Neural cell (in vitro differentiated cells): ENCODE data around the gene SAP130. TPM values are rescaled to one million over a fixed set of nuclear protein-coding genes. Genes with fewer than 3 reads are reported as not detected.

Experiments used
- H2AFZ ChIP-seq: fragments of 200-600, 300-800 bp; sonication (generic), shearing (Covaris generic); 2 replicates; pipeline ENCODE4 v1.6.0; 2014; ENCODE audit warnings: low read depth, mild to moderate bottlenecking, antibody characterized with exemption, low read length, moderate library complexity
- H3F3A ChIP-seq: fragments of 200-600 bp; shearing (Covaris generic); 2 replicates; pipeline ENCODE4 v1.6.1; 2016; ENCODE audit warnings: mild to moderate bottlenecking, moderate library complexity, mixed read lengths, antibody characterized with exemption, low read length; ENCODE audit not compliant: insufficient read depth, poor library complexity, severe bottlenecking
- H3K27ac ChIP-seq: fragments of 200-600, 300-800 bp; sonication (generic), shearing (Covaris generic); 2 replicates; pipeline ENCODE4 v1.5.1; 2014; ENCODE audit warnings: mild to moderate bottlenecking, low read length, moderate library complexity
- H3K27me3 ChIP-seq: fragments of 300-800, 200-600 bp; sonication (generic), shearing (Covaris generic); 2 replicates; pipeline ENCODE4 v1.6.0; 2014; ENCODE audit warnings: mild to moderate bottlenecking, low read depth, low read length, moderate library complexity; ENCODE audit not compliant: insufficient read depth
- H3K36me3 ChIP-seq: fragments of 300-800, 200-600 bp; sonication (generic), shearing (Covaris generic); 2 replicates; pipeline ENCODE4 v1.5.1; 2014; ENCODE audit warnings: mild to moderate bottlenecking, antibody characterized with exemption, low read length, moderate library complexity; ENCODE audit not compliant: insufficient read depth
- H3K4me2 ChIP-seq: fragments of 300-800, 200-600 bp; sonication (generic), shearing (Covaris generic); 2 replicates; pipeline ENCODE4 v1.6.0; 2014; ENCODE audit warnings: mild to moderate bottlenecking, low read length
- H3K4me3 ChIP-seq: fragments of 300-800, 200-600 bp; sonication (generic), shearing (Covaris generic); 2 replicates; pipeline ENCODE4 v1.5.1; 2014; ENCODE audit warnings: mild to moderate bottlenecking, low read length, moderate library complexity
- H3K79me2 ChIP-seq: fragments of 200-600 bp; shearing (Covaris generic); replicated peaks from 2 replicates; pipeline ENCODE4 v1.6.0; 2014; ENCODE audit warnings: mild to moderate bottlenecking, low read length, moderate library complexity; ENCODE audit not compliant: insufficient read depth
- H3K9ac ChIP-seq: fragments of 300-800, 200-600 bp; sonication (generic), shearing (Covaris generic); 2 replicates; pipeline ENCODE4 v1.6.1; 2016; ENCODE audit warnings: mild to moderate bottlenecking, low read length, mixed read lengths
- H3K9me2 ChIP-seq: fragments of 200-600 bp; shearing (Covaris generic); 2 replicates; pipeline ENCODE4 v1.6.1; 2016; ENCODE audit warnings: mild to moderate bottlenecking, low read length, mixed read lengths; ENCODE audit not compliant: insufficient read depth
- H3K9me3 ChIP-seq: fragments of 200-600, 300-800 bp; sonication (generic), shearing (Covaris generic); 2 replicates; pipeline ENCODE4 v1.6.1; 2016; ENCODE audit warnings: mild to moderate bottlenecking, mixed run types, low read length, moderate library complexity, mixed read lengths
- H4K20me1 ChIP-seq: fragments of 200-600 bp; shearing (Covaris generic); 2 replicates; pipeline ENCODE4 v1.6.1; 2016; ENCODE audit warnings: mild to moderate bottlenecking, mixed run types; ENCODE audit not compliant: insufficient read depth
- CTCF ChIP-seq: fragments of 450-650 bp; IDR thresholded peaks from 2 replicates; pipeline ENCODE4 v1.5.1; 2014; ENCODE audit warnings: antibody characterized with exemption, mild to moderate bottlenecking, moderate library complexity; ENCODE audit not compliant: poor library complexity, severe bottlenecking
- EP300 ChIP-seq: fragments of 450-650 bp; conservative IDR thresholded peaks from 2 replicates; pipeline ENCODE4 v1.6.1; 2014; ENCODE audit warnings: antibody characterized with exemption, mild to moderate bottlenecking, moderate library complexity; ENCODE audit not compliant: poor library complexity, severe bottlenecking
- EZH2 ChIP-seq: fragments of 200-600, 300-800 bp; shearing (Covaris generic), sonication (generic); IDR thresholded peaks from 2 replicates; pipeline ENCODE4 v1.6.1; 2014; ENCODE audit warnings: antibody characterized with exemption, low read length, borderline replicate concordance, mild to moderate bottlenecking; ENCODE audit not compliant: insufficient read depth, poor library complexity, severe bottlenecking
- POLR2AphosphoS5 ChIP-seq: IDR thresholded peaks from 2 replicates; pipeline ENCODE4 v1.6.1; 2012
- REST ChIP-seq: IDR thresholded peaks from 2 replicates; pipeline ENCODE4 v1.6.1; 2012; ENCODE audit warnings: borderline replicate concordance
- SMC3 ChIP-seq: fragments of 450-650 bp; conservative IDR thresholded peaks from 2 replicates; pipeline ENCODE4 v1.6.1; 2014; ENCODE audit warnings: antibody characterized with exemption, mild to moderate bottlenecking, moderate library complexity; ENCODE audit not compliant: poor library complexity
- TAF1 ChIP-seq: IDR thresholded peaks from 2 replicates; pipeline ENCODE4 v1.6.1; 2012; ENCODE audit warnings: low read depth
- polyA plus RNA-seq: library from polyadenylated mRNA; depleted of rRNA; stranded (reverse); fragments of >200 nt; gene quantifications from 2 replicates; pipeline ENCODE4 v1.2.3, GENCODE V29; 2014

The SAP130 gene
- polyA plus RNA-seq, 1 donor from 2014 or later: 5.6 TPM

DNA sequence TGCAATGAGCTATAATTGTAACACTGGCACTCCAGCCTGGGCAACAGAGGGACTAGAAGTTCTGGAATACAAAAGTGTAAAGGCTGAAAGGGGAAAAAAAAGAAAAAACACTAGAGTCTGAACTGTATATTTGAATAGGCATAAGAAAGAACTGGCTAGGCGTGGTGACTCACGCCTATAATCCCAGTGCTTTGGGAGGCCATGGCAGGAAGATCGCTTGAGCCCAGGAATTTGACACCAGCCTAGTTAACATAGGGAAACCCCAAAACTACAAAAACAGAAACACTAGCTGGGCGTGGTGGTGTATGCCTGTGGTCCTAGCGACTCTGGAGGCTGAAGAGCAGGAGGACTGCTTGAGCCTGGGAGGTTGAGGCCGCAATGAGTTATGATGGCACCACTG is 70.6 kb downstream of the SAP130 start:
- no peak for TF ChIP-seq REST
- no peak for TF ChIP-seq TAF1
- no peak for TF ChIP-seq CTCF
- no peak for TF ChIP-seq SMC3
- Histone ChIP-seq H3K79me2 (no peaks in the 10 kb centered on the region), H3K9ac (no peak overlapping the region), H3K4me2 (no peak overlapping the region), H3K9me3 (no peaks in the 10 kb centered on the region), H3K36me3 (no peaks in the 10 kb centered on the region), H3K27ac (no peak overlapping the region), H3K27me3 (no peaks in the 10 kb centered on the region), H4K20me1 (no peaks in the 10 kb centered on the region), H3F3A (no peaks in the 10 kb centered on the region), H2AFZ (no peak overlapping the region), H3K9me2 (no peaks in the 10 kb centered on the region), H3K4me3 (no peak overlapping the region)

DNA sequence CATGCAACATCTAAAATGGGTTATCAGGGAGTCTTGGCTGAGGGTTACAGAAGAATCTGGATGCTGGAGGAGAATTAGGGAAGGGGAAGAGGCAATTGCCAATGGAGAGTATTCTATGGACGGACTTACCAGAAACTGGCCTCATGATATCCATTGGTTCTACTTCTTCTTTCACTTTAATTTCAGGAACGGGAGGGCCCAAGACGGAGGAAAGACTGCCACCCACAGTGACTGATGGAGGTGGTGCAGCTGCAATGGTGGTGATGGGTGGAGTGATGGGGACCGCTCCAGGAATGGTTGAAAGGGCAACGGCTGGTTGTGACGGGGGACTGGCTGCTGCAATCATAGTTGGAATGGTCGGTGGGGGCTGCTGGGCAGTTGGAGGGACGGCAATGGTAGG is 73.0 kb downstream of the SAP130 start:
- Histone ChIP-seq H3K4me2 (no peak overlapping the region), H3F3A (no peaks in the 10 kb centered on the region), H3K79me2 (no peaks in the 10 kb centered on the region), H3K9me3 (no peaks in the 10 kb centered on the region), H2AFZ (no peak overlapping the region), H3K9me2 (no peaks in the 10 kb centered on the region), H3K27ac (no peak overlapping the region), H3K27me3 (no peaks in the 10 kb centered on the region), H4K20me1 (no peaks in the 10 kb centered on the region), H3K9ac (no peak overlapping the region), H3K36me3 (no peaks in the 10 kb centered on the region), H3K4me3 (no peak overlapping the region)
- TF ChIP-seq EZH2 (no peak), POLR2AphosphoS5 (no peak), CTCF (no peak), SMC3 (no peak), REST (no peak), TAF1 (no peak), EP300 (no peak)
